GM18519 (cell line): ENCODE measurements around the gene MAD1L1.
"Not testable (repeated sequence)": the region's sequence is repeated elsewhere in the genome, so short reads cannot be mapped to it uniquely, and the experiment has no call there.

Experiments
- ATAC-seq: cut with Tn5 transposase; IDR thresholded peaks from one replicate; pipeline ENCODE4 v1.9.1; 2021; ENCODE audit warnings: mild to moderate bottlenecking, moderate library complexity; ENCODE audit not compliant: unreplicated experiment, low FRiP score

The MAD1L1 gene

GRCh38 chr7:2000153-2000687 is 232.5 kb downstream of the MAD1L1 start:
- ATAC-seq, result no peak

DNA sequence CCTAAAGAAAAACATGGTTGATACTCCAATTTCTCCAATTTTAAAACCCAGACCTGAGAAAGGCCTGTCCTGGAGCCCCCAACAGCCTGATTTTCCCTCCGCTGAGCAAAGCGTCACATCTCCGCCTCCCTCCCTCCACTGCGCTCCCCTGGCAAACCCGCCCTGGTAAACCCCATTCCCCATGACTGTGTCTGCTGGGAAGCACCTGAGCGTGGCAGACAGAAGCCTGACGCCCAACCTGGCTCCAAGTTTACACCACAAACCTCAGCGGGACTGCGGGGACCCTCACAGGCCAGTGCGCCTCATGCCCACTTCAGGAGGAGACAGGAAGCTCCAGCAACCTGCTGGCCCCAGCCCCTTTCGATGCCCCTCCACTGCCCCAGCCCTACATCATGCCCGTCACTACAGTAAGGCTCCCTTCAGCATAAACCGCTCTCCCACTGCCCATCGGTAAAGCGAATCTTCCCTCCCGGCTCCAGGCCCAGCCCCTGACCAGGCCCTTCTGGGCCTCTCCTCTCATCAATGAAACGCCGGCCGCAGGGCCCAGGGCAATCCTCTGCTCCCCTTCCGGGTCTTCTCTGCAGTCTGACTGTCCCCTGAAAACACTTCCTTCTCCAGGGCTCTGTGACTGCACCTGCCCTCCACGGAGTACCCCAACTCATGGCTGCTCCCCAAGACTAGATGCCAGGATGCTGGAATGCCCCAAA is 233.3 kb downstream of the MAD1L1 start:
- ATAC-seq, result no peak

- no peak for ATAC-seq
Measured at GRCh38 chr7:1998146-1998545, 234.6 kb downstream of the MAD1L1 start.

DNA sequence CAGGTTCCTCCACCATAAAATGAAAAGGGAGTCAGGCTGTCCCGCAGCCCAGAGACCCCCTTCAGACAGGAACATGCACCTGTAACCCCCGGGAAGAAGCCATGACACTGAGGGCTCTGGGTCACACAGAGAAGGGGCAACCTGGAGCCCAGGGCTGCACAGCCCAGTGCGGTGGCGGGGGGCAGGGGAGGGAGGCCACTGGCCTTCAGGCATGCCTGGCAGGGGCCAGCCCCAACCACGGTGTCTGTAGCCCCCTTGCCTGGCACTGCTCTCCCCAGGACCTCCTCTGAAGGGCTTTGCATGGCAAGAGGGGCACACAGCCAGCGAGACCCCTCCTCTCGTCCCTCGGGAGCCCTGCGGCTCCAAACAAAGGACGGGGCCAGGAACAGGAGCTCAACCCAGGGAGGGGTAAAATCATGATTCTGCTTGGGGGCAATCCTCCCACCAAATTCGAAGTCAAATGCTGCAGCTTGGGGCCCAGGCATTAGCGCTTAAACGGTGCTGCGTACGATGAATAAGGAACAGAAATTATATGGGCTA is 235.1 kb downstream of the MAD1L1 start:
- ATAC-seq, result no peak

GRCh38 chr7:1996816-1997215 is 235.9 kb downstream of the MAD1L1 start:
- no peak for ATAC-seq

DNA sequence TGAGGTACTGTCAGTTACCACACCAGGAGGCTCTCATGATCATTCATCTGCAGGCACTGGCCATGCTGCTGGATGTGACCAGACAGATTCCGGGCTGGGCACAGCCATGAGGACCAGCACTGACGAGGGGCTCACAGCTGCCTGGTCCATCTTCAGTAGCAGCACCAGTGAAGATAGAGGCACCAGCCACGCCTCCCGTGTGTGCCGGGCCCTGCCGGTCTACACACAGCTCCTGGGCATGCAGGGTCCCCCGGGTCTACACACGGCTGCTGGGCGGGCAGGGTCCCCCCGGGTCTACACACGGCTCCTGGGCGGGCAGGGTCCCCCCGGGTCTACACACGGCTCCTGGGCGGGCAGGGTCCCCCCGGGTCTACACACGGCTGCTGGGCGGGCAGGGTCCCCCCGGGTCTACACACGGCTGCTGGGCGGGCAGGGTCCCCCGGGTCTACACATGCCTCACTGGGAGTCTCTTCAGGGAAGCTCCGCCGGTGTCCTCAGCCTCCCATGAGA is 236.8 kb downstream of the MAD1L1 start:
- ATAC-seq, result not testable (repeated sequence)

- no peak for ATAC-seq
Measured at GRCh38 chr7:1995426-1995825, 237.3 kb downstream of the MAD1L1 start.

DNA sequence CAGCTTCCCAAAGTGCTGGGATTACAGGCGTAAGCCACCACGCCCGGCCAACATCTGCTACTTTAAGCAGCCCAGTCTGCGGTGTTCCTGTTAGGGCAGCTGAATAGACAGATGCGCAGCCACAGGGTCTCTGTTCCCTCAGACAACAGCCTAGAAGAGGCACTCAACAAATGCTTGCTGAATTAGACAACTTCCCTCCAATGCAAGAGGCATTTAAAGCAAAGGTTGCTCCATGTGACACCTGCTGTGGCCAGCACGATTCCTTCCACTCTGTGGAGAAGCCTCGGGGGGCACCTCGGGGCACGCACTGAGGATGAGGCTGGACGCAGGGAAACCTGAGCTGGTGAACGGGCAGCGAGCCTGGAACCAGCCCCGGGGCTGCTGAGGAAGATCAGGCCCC is 237.8 kb downstream of the MAD1L1 start:
- no peak for ATAC-seq

DNA sequence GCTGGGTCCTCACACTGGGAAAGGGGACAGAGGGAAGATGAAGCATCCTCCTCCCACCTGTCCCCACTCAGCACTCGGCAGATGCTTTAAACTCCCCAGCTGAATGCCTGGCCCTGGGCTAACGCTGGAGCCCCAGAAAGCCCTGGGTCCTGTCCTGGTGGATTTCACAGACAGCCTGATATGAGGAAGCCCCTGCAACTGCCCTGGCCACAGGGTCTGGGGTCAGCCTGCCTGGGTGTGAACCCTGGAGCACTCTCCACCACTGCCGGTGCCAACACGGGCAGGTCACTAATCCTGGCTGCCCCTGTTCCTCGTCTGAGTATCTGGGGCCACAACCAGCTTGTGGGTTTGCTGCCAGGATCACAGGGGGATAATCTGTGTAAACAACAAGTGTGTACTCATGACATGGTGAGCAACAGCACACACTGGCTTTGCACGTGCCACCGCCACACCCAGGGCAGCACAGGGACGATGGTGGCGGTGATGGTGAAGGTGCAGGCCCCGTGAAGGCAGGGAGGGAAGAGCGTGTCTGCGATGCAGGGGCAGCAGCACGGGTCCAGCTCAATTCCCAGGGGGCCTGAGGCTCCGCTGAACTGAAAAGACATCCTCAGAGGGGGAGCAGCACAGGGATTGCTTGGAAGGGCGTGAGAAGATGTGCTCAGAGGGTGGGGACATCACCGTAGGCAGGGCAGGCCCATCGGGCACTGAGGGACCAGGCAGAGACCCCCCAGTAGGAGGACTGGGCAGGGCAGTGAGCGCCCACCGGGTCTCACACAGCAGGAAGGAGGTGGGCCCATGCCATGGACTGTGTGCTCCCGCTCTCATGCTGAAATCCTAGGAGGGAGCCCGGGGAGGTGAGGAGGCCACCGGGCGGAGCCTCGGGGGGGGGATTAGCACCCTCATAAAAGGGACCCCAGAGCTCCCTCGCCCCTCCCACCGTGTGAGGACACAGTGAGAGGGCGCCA is 238.7 kb downstream of the MAD1L1 start:
- no peak for ATAC-seq

DNA sequence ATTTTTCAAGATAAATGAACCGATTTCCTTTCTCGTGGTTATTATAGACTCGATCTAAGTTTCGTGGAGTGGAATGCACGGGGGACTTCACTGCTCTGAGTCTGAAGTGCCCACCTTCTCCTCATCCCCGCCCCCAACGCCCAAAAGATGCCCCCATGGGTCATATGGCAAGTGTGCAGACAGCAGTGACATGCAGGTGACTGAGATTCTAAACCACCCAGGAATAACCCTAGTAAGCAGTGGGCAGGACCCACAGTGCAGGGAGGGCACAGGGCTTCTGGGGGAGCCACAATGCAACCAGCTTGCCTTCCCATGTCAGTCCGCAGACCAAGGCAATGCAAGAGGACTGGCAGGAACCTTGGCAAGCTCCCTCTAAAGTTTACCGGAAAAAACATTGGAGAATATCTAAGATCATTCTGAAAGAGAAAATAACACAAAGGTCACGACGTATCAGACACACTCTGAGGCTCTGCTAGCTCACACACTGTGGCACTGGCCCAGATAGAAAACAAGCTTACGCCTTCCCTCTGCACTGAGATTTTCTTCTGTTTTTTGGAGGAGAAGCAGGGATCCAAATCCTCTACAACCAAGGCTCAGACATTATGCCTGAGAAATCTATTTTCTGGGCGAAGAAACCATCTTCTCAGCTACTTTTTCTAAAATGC is 239.6 kb downstream of the MAD1L1 start:
- no peak for ATAC-seq

DNA sequence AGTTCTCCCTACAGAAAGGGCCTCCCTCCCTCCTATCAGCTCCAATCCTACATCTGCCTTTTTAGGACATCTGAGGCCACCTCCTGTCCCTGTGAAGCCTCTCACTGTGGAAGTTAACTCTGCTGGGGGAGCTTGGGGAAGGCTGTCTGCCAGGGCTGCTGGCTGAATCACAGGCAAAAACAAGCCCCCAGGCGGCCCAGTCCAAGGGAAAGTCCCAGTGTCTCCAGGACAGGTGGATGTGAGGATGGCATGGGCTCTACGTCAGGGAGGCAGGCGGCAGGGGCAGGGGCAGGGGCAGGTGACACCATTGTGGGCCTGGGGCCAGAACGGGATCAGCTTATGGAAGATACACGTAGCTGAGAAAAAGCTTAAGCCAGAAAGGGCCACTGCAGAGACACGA is 240.2 kb downstream of the MAD1L1 start:
- no peak for ATAC-seq

DNA sequence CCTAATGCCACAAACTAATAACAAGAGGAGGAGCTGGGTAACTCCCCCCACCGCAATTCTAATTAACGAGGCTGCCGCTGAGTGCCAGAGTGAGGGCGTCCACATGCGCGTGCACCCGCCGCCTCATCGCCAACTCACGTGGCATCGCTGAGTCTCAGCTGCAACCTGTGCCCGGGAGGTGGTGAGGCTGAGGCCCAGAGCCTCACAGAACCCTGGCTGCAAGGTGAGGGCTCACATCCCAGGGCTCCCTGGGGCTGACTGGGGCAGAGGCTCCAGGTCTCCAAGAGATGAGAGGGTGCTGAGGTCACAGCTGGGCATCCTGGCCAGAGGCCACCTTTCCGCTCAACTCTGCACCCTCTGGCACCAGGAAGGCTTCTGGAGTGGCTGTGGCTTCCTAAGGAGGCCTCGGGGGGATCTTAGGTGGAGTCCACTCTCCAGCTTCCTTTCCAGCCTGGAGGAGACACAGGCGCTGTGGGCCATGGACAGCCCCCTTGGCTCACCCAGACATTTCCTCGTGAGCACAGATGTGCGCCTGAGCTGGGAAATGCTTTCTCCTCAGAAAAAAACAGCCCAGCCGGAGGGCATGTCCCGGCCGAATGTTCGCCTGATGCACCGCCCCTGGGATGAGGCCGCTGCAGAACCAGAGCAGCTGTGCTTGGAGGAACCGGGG is 242.6 kb downstream of the MAD1L1 start:
- no peak for ATAC-seq

DNA sequence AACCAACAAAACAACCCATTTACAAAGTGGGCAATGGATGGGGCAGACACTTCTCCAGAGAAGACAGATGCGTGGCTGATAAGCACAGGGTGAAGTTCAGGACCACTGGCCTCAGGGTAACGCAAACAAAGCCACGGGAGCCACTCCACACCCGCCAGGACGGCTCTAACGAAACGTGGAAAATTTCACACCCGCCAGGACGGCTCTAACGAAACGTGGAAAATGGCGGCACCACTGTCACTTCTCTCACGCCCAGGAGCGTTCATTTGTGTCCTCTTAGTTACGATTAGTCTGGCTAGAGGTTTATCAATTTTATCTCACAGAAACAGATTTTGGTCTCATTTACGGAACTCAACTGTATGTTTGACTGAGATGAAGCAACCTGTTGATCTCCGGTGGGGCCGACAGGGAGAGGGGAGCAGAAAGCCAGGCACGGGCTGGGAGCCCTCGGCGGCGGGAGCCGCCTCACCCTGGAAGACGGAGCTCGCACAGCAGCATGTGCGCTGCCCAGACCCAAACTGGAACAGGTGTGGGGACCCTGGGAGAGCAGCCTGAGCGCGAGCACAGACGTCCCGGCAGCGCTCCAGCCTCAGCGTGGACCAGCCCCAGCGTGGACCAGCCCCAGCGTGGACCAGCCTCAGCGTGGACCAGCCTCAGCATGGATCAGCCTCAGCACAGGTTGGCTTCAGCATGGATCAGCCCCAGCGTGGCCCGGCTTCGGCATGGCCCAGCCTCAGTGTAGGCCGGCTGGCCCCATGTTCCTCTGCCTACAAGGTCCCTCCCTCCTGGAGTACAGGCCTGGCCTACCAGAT is 243.5 kb downstream of the MAD1L1 start:
- no peak for ATAC-seq

DNA sequence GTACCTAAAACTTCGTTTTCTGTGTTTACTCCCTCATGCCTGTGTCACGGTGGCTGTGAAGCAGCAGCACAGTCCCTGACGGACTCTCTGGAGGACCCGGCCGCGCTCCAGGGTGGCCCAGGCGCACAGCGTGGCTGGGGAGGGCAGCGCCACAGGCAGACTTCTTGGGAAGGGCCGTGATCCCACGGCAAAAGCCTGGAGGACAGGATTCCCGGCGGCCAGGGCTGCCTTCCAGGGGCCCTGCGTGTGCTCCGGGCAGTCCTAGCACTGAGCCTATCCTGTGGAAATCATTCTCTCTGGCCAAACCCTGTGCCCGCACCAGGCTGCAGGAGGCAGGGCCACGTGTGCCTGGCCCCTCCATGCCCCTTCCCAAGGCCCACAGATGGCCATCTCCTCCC is 244.2 kb downstream of the MAD1L1 start:
- ATAC-seq, result no peak

GRCh38 chr7:1987591-1988532 is 244.9 kb downstream of the MAD1L1 start:
- no peak for ATAC-seq

- ATAC-seq, result no peak
Measured at GRCh38 chr7:1987084-1987535, 245.6 kb downstream of the MAD1L1 start.

DNA sequence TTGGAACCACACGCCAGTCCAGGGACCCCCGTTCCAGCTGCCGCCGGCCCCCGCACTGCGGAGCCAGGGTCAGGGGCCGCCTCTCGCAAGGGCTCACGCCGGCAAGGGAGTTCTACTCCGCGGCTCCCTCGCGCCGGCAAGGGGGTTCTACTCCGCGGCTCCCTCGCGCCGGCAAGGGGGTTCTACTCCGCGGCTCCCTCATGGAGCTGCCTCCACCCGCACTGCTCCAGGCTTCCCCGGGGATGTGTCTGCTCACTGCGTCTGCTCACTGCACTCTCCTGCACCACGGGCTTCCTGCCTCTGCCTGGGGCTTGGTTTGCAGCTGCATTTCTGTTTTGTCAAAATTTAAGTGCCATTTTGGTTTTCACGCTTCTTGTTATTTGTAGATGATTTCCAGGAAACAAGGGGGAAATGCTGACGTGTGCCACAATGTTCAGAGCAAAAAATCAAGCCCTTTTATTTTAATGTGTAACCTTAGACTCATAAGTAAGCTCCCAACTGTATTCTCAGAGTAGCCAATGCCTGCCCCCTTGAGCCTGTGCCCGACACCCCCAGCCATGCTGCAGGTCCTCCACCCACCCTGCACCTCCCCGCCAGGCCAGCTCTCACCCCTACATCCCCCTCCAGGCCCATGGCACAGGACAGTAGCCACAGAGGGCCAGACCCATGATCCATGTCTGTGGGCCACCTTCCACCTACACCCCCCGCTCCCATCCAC is 246.2 kb downstream of the MAD1L1 start:
- no peak for ATAC-seq
